HEK293 (cell line): ENCODE results near the gene TYROBP.

Experiments
- CTCF ChIP-seq: fragments of 450-650 bp; formaldehyde crosslinking; IDR thresholded peaks from 2 replicates; pipeline ENCODE4 v1.5.1; 2016; ENCODE audit warnings: missing biosample characterization, missing genetic modification characterization
- ZNF335 ChIP-seq: fragments of 450-650 bp; formaldehyde crosslinking; conservative IDR thresholded peaks from 2 replicates; pipeline ENCODE4 v1.5.1; 2016; ENCODE audit warnings: missing biosample characterization, missing genetic modification characterization

GRCh38 chr19:35905178-35905727 lies 2.8 kb downstream of the TYROBP start:
- TF ChIP-seq ZNF335 (tag by site-specific recombination), result peak; percentile 76
- no peak for TF ChIP-seq CTCF (tag by site-specific recombination)
